Prostate gland (tissue), 2 donors: Measurements from ENCODE around the gene CARD14.

ENCODE experiments used
- POLR2A ChIP-seq: fragments of 450-650 bp; IDR thresholded peaks from one replicate; pipeline ENCODE4 v1.6.1; 2016; ENCODE audit warnings: antibody characterized with exemption, mild to moderate bottlenecking
- POLR2AphosphoS5 ChIP-seq: sonication (generic); formaldehyde crosslinking; IDR thresholded peaks from one replicate; pipeline ENCODE4 v1.6.1; 2017; ENCODE audit warnings: antibody characterized with exemption
- TF ChIP-seq, protein P1 (sequence below), 4 experiments: fragments of 200-600 bp in 2 of 4; fragments of 450-650 bp in 2 of 4; sonication (generic) in 2 of 4; IDR thresholded peaks; 1 replicate in 3 of 4; 2 replicates in 1 of 4; pipeline ENCODE4 v1.5.1; 2016 to 2019; ENCODE audit warnings: antibody characterized with exemption in 4 of 4, mild to moderate bottlenecking in 2 of 4, moderate library complexity in 2 of 4

DNA sequence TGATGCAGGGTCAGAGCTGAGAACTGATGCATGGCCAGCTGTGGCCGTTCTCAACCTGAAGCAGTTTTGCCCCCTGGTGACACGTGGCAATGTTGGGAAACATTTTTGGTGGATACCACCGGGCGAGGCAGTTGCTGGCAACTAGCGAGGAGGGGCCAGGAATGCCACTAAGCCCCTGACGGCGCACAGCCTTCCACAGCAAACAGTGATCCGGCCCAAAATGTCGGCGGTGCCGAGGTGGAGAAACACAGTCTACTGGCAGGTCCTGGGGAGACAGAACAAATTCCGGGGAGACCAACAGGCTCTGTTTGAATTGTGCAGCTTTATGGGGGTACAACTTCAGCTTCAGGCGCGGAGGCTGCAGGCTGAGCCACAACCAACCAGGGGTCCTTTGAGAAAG lies 58.6 kb downstream of the CARD14 start:
- TF ChIP-seq, protein P1, sequence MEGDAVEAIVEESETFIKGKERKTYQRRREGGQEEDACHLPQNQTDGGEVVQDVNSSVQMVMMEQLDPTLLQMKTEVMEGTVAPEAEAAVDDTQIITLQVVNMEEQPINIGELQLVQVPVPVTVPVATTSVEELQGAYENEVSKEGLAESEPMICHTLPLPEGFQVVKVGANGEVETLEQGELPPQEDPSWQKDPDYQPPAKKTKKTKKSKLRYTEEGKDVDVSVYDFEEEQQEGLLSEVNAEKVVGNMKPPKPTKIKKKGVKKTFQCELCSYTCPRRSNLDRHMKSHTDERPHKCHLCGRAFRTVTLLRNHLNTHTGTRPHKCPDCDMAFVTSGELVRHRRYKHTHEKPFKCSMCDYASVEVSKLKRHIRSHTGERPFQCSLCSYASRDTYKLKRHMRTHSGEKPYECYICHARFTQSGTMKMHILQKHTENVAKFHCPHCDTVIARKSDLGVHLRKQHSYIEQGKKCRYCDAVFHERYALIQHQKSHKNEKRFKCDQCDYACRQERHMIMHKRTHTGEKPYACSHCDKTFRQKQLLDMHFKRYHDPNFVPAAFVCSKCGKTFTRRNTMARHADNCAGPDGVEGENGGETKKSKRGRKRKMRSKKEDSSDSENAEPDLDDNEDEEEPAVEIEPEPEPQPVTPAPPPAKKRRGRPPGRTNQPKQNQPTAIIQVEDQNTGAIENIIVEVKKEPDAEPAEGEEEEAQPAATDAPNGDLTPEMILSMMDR (IDR thresholded peaks at IDR 0.05): no peak
- TF ChIP-seq POLR2A (no peak), POLR2AphosphoS5 (no peak)
